Stimulated activated CD8-positive, alpha-beta memory T cell treated with anti-CD3 and anti-CD28 coated beads, Interleukin-2, amount 100 ng/mL, for 1 hour (primary cell): ENCODE data around the gene FLT1.

Experiments
- DNase-seq, 2 donors: peaks; one replicate each; pipeline ENCODE4 v3.0.0-alpha.2; 2020; ENCODE audit warnings: low read depth in 2 of 2

FLT1 gene

GRCh38 chr13:28485996-28486543 lies 8.9 kb downstream of the FLT1 start:
- DNase-seq, result no peak

GRCh38 chr13:28485551-28485950 lies 9.4 kb downstream of the FLT1 start:
- DNase-seq, result no peak

GRCh38 chr13:28485097-28485496 lies 9.8 kb downstream of the FLT1 start:
- DNase-seq, result no peak

GRCh38 chr13:28483313-28483931 lies 11.5 kb downstream of the FLT1 start:
- DNase-seq, result no peak

GRCh38 chr13:28479005-28479404 lies 15.9 kb downstream of the FLT1 start:
- DNase-seq, result no peak

- DNase-seq, result no peak
Observed at GRCh38 chr13:28478127-28478526, 16.8 kb downstream of the FLT1 start.

GRCh38 chr13:28477709-28477973 lies 17.3 kb downstream of the FLT1 start:
- DNase-seq, result no peak

- no peak for DNase-seq
Observed at GRCh38 chr13:28476919-28477708, 17.8 kb downstream of the FLT1 start.

- DNase-seq, result no peak
Observed at GRCh38 chr13:28475916-28476725, 18.8 kb downstream of the FLT1 start.

- DNase-seq, result no peak
Observed at GRCh38 chr13:28474491-28475134, 20.3 kb downstream of the FLT1 start.

GRCh38 chr13:28473044-28473443 lies 21.9 kb downstream of the FLT1 start:
- no peak for DNase-seq

- no peak for DNase-seq
Observed at GRCh38 chr13:28471421-28471820, 23.5 kb downstream of the FLT1 start.

- DNase-seq, result no peak
Observed at GRCh38 chr13:28470296-28470695, 24.6 kb downstream of the FLT1 start.

GRCh38 chr13:28469316-28469715 lies 25.6 kb downstream of the FLT1 start:
- DNase-seq, result no peak

GRCh38 chr13:28468023-28468915 lies 26.7 kb downstream of the FLT1 start:
- DNase-seq, result no peak

GRCh38 chr13:28467034-28467433 lies 27.9 kb downstream of the FLT1 start:
- no peak for DNase-seq

GRCh38 chr13:28466151-28466550 lies 28.8 kb downstream of the FLT1 start:
- no peak for DNase-seq

- DNase-seq, result no peak
Observed at GRCh38 chr13:28464861-28465460, 30.0 kb downstream of the FLT1 start.

GRCh38 chr13:28463481-28463880 lies 31.4 kb downstream of the FLT1 start:
- no peak for DNase-seq

- no peak for DNase-seq
Observed at GRCh38 chr13:28459911-28460310, 35.0 kb downstream of the FLT1 start.

GRCh38 chr13:28458608-28459007 lies 36.3 kb downstream of the FLT1 start:
- no peak for DNase-seq
